ENCODE data around the gene NCLN.
"Not testable (repeated sequence)": the region's sequence is repeated elsewhere in the genome, so short reads cannot be mapped to it uniquely, and the experiment has no call there.

Gene NCLN

DNA sequence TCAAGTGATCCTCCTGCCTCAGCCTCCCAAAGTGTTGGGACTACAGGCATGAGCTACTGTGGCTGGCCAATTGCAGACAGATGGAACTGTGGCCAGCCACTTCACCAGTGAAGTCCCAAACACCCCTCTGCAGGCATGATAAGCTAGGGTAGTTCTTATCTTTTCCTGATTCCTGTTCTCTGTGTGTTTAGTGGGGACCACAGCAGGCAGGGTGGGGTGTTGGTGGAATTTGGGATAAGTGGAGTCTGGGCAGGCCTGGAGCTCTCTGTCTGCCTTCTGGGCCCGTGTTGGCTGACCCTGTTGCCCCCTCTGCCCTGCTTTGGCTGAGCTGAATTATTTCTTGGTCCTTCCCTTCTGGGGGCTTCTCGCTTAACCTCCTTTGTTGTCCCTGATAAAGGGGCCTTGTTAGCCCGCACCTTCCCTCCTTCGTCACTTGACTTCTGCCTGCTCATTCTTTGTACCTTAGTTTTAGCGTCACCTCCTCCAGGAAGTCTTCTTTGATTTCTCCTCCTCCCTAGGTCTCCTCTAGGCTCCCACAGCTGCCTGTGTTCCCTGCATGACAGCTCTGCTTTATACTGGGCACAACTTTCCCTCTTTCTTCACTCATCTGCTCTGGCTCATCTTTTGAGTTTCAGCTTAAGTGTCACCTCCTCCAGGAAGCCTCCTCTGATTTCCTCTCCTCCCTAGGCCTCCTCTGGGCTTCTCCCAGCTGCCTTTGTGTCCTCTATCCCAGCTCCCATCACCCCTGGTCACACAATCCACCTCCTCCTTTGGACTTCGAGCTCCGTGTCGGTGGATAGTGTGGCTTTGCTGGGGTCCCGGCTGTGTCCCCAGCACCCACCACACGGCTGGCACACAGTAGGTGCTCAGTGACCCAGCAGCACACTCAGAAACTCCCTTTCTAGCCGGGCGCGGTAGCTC is 1.7 kb upstream of the NCLN start:
- no peak for DNase-seq

DNA sequence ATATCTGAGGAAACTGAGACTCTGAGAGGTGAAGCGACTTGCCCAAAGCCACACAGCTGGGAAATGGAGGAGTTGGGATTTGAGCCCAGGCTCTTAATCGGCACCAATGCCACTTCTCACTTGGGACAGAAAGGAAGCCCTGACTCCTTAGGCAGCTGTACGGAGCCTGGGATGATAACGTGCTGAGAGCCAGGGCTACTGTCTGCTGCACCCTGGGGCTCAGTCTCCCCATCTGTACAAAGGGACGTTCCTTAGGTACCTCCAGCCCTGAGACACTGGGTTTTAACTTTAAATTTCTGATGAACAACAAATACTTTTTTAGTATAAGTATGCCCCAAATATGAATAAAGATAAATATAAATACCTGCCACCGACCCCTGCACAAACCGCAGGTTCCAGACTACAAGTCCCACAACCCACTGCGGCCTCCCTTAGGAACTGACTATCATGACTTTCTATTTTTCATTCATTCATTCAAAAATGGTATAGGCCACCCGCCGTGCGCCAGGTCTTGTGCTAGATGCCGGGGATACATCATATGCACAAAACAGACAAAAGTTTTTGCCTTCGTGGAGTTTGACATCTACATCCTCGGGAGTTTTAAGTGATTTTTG is 776 bp upstream of the NCLN start:
- no peak for DNase-seq

DNA sequence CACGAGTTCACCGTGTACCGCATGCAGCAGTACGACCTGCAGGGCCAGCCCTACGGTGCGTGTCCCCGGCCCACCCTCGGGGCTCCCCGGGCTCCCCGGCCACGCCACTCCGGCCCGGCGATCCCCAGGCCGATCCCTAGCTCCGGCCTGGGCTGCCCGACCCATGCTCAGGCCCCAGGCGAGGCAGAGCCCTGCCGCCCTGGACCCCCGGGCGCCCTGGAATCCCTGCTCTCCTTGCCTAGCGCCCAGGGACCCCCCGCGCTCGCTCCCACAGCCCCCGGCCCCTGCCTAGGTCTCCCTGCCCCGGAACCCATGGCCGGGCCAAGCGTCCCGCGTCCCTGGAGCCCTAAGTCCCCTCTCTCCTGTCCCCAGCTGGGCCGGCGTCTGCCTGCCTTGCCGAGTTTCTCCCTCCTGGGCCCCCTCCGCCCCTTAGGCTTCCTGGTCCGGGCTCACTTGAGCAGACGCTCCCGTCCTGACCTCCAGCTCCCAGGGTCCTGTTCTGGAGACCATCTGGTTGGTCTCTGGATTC is 494 bp downstream of the NCLN start:
- DNase-seq: no peak

DNA sequence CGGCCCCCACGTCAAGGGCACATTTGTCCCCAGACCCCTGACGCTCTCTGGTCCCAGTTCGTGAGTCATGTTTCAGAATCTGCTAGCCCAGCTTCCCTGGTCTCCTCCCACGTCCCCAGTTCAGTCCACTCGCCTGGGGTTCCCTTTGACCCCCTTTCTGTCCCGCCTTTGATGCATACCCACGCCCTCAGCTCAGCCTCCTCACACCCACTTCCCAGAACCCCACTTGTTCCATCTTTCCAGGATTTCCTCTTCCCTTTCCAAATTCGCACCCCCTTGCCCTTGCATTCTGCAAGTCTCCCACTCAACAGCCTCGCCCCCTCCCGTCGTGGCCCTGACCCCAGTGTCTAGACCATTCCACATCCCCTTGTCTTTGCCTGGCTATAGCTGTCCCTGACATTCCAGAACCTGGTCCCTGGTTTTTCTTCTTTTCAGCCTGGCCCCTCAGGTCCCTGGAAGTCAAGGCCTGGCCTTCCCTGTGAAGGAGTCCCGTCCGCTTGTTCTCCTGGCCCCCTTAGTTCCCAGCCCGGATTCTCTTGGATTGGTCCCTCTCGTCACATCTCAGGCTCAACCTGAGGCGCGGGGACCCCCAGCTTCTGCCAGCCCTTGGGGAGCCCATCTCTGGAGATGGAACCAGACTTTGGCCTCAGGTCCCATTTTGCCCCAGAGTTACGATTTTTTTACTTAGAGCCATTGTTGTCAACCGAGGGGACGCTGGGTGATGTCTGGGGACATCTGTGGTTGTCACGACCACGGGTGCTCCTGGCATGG is 1.3 kb downstream of the NCLN start:
- DNase-seq: no peak

DNA sequence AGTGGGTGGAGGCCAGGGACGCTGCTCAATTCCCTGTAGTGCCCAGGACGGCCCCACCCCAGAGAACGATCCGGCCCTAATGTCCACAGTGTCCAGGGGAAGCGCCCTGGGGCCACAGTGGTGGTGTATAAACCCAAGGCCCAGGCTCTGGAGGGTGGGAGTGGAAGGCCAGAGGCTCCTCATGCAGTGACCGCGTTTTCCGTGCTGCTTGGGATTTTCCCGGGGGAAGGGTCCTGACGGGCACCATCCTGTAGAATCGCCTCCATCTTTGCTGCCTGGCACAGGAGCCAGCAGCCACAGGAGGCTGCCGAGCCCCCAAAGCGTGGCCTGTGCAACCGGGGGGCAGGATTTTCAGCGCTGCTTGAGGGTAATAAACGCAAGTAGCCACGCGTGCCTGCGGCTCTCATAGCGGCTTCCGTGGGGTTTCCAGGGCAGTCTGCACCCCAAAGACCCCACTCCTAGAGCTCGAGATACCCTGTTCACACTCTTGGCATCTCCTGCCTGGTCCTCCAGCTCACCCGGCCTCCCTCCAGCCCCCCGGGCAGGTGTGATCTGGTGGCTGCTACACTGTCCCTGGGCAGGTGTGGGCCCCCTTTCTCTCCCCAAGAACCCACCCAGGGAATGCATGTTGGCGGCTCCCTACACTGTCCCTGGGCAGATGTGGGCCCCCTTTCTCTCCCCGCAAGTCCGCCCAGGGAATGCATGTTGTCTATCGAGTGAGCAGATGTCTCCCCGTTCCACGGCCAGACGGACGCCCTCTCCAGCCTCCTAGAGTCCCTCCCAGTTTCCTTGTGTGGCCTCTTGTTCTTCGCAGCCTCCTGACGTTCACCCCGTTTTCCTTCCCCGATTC is 2.2 kb downstream of the NCLN start:
- no peak for DNase-seq

DNA sequence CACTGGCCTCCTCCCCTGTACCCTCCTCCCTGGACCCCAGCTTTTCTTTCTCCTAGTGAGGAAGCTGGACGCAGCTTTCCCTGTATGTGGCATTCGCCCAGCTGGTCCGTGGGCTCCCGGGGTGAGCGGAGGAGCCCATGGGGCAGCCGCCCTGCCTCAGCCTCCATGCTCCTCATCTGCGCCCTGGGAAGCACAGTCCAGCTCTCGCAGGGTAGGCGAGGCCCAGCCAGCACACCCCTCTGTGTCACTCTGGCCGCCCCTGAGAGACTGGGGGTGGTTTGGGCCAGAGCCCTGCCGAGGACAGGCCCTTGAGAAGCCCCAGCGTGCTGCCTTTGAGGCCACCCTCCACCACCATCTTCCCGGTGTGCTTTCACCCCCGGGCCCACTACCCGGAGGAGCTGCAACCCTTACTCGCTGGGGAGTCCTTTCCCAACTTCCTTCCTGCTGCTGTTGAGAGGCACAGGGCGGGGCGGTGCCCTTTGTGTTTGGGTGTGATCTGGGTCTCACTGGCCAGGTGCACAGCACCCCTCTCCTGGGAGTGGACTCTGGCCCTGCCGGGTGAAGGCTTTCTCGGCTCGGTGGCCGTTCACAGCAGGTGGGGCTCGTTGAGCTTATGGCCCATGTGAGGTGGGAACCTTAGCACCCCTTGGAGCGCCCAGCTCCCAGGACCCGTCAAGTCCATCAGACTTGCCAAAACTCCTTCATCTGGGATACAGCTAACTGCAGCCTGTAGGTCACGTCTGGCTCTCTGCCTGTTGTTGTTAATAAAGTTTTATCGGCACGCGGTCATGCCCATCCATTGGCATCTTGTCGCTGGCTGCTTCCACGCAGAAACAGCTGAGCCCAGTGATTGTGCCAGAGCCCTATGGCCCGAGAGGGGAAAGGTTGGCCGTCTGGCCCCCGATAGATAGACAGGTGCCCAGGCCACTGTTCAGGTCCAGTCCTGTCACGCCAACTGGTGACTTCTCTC is 3.2 kb downstream of the NCLN start:
- no peak for DNase-seq

DNA sequence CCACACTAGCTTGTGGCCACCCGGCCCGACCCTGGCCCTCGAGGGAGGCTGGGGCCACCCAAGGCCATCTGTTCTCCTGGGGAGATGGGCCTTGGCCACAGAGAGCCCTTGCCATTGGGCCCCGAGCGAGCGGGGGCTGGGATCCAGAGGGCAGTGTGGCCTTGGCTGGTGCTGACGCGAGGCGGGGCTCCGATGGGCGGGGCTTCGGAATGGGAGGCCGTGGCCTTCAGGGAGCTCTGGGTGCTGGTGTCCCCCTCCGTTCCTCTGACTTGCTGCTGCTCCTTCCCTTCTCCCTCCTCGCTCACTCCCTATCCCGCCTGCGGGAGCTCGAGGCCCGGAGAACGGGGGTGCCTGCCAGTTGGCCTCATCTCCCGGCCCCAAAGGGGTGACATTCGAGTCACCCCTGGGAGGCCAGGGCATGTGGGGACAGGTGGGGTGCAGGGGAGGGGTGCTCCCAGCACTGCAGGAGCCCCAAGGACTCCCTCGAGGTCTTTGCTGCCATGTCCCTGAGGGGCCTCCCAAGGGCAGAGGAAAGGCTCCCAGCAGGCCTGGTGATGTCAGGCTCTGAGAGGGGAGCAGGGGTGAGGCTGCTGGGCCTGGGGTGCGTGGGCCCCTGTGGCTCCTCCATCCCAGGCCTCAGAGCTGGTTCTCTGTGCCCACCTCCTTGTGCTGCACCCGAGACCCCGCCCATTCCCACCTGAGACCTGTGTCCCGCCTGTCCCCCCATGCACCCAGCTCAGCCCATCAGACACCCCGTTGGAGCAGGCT is 4.2 kb downstream of the NCLN start:
- DNase-seq: no peak

DNA sequence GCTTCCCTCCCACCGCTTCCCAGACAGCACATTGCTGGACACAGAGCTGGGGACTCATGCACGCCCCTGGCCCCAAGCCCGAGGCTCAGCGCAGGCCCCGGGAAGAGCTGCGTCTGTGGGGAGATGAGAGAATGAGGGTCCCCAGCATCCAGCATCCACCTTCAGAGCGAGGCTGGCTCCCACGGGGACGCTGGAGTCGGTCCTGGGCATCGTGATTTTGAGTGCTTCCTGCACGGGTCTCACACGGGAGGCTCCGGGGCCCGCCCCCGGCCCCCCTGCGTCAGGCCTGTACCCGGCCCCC is 4.7 kb downstream of the NCLN start:
- DNase-seq: no peak

DNA sequence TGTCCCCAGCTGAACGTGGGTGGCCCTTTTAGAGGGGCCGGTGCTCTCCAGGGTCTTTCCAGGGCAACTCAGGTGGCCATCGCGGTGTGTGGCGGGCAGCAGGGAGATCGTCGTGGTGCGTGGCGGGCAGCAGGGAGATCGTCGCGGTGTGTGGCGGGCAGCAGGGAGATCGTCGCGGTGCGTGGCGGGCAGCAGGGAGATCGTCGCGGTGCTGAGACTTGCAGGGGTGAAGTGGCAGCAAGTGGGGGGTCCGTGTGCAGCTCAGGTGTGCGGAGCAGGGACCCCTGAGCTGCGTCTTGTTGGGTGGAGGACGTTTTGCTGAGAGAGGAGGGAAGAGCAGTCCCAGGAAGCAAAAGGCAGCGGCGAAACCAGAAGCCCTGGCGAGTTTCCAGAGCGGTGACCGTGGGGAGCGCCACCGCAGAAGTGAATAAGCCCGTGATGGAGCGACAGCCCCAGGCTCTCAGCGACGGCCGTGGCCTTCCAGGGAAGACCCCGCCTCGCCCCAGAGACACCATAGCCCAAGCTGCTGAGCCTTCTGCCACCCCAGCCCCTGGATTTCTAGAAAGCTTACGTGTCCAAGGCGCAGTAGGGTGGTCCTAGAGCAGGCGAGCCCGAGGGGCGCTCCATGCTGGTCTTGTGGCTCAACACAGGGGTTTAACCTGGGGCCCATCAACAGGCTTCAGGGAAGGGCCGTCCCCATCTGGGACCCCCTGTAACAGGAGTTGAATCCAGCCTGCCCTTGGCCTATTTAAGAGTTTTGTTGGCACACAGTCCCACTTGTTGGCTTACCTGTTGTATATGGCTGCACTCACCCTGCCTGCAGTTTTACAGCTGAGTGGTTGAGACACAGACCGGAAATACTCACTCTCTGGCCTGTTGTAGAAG is 5.4 kb downstream of the NCLN start:
- no peak for DNase-seq

DNA sequence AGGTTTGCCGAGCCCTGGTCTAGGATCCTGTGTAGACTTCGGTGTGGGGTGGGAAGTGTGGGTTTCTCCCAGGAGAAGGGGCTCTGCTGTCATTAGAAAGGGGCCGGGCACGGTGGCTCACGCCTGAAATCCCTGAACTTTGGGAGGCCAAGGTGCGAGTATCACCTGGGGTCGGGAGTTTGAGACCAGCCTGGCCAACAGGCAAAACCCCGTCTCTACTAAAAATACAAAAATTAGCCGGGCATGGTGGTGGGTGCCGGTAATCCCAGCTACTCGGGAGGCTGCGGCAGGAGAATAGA is 6.0 kb downstream of the NCLN start:
- not testable (repeated sequence) for DNase-seq

DNA sequence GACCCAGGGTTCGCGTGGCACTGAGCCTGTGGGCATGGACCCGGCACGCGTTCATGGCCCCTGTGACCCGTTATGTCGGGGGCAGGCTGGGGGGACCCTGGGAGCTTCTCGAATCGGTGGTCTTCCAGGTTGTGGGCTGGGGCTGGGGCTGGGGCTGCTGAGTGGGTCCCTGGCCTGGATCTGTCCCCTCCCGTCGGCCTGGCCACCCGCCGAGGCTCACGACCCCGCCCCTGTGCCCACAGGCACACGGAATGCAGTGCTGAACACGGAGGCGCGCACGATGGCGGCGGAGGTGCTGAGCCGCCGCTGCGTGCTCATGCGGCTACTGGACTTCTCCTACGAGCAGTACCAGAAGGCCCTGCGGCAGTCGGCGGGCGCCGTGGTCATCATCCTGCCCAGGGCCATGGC is 6.5 kb downstream of the NCLN start:
- no peak for DNase-seq

DNA sequence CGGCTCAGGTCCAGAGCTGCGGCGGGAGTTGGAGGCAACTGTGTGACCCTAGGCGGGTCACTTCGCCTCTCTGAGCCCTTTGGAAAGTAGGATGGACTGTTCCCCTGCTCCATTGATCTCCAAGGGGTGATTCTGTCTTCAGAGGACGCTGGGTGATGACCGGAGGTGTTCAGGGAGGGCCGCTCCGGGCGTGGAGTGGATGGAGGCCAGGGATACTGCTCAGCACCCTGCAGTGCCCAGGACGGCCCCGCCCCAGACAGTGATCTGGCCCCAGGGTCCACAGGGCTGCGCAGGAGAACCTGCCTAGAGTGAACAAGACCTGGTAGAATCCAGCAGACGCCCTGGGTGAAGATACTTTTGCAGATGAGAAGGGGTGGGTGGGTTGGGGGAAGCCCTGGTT is 7.0 kb downstream of the NCLN start:
- no peak for DNase-seq

DNA sequence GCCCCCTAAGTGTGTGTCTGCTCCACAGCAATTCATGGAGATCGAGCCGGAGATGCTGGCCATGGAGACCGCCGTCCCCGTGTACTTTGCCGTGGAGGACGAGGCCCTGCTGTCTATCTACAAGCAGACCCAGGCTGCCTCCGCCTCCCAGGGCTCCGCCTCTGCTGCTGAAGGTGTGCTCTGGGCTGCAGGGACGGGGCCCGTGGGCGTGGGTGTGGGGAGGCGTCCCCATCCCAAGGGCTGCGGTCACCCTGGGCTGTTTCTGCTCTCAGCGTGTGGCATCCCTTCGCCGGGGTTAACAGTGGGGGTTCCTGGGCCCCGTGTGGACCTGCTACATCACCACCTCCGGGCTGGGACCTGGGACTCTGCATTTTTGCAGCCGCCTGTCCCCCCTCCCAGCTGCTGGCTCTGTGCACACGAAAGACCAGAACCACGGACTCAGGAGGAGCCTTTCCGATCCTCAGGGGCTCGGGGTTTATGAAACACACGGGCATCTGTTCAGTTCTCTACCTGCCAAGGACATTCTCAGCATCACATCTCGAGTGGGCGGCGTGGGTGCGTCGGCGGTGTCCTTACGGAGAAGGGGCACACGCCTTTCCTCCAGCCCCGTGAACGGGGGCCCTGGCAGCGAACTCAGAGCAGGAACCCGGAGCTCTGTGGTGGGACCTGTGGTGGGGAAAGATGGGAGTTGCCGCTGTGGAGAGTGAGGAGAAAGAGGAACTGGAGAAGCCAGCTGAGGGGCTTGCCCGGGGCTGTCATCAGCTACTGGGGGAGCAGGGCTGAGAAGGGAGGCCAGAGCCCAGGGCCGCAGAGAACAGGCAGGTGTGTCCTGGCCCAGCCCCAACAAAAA is 7.8 kb downstream of the NCLN start:
- no peak for DNase-seq

DNA sequence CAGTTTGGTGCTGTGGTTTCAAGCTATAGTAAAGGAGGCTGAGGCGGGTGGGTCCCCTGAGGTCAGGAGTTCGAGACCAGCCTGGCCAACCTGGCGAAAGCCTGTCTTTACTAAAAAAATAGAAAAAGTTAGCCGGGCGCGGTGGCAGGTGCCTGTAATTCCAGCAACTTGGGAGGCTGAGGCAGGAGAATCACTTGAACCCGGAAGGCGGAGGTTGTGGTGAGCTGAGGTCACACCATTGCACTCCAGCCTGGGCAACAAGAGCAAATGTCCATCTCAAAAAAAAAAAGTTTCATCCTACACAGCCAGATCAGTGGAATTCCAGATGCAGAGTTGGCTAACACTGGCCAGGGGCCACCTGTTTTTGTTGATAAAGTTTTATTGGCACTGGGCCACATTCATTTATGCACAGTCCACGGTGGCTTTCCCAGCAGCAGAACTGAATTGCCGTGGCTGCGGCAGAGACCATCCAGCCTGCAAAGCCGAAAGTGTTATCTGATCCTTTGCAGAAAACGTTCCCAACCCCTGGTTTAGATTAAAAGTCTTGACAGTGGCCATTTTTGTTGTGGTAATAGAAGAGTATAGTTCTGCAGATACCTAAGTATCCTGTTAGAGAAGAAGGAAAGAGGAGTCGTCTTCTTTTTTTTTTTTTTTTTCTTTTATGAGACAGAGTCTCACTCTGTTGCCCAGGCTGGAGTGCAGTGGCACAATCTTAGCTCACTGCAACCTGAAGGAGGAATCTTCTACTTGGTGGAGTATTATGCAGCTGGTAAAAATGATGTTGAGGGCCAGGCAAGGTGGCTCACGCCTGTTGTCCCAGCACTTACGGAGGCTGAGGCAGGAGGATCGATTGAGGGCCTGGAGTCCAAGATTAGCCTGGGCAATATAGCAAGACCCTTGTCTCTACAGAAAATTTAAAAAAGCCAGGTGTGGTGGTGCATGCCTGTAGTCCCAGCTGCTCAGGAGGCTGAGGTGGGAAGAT is 8.7 kb downstream of the NCLN start:
- no peak for DNase-seq

DNA sequence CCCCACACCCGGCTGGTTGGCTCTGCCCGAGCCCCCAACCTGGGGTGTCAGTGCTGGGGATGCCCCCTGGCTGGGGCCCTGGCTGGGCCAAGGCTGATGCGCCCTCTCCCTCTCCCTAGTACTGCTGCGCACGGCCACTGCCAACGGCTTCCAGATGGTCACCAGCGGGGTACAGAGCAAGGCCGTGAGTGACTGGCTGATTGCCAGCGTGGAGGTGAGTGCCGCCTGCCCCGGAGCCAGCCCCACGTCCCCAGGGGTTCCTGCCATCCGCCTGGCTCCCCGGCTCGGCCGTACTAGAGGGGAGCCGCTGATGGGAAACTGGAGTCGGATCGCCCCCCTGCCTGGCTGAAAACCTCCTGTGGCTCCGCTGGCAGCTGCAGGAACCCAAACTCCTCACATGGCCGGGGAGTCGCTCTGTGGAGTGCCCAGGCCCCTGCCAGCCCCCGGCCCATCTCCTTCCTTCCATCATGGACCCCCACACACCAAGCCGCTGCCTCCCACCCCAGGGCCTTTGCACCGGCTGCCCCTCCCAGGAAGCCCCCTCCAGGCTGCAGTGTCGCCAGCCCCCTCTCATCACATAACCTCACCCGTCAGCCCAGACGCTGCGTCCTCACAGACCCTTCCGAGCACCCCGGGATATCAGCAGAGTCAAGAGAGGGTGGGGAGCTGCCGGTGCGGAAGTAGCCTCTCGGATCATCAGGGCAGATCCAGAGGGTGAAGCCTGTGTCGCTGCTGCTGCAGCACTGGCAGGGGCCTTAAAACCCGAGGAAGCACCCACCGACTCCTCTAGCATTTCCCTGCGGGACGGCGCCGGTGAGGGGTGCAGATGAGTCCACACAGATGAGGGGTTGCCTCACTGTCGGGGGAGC is 10.6 kb downstream of the NCLN start:
- DNase-seq: no peak

DNA sequence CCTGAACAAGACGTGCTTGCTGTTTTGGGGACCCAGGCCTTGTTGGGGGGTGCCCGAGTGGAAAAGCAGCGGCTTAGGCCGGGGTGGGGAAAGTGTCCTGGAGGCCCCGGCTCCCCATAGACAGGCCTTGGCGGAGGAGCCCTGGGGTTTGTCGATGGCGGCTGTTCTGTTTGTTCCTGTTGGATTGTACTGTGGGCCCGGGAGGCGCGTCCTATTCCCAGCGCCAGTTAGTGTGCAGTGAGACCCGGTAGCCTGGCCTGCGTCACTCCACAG is 11.1 kb downstream of the NCLN start:
- no peak for DNase-seq

All from right kidney (tissue), 1 donor.